DMS 273 (cell line): ENCODE data around the gene KICS2.

Source experiments
- DNase-seq: peaks from one replicate; lab custom pipeline; 2025; ENCODE audit not compliant: unreplicated experiment; lab: John Stamatoyannopoulos, UW

KICS2 gene

DNA sequence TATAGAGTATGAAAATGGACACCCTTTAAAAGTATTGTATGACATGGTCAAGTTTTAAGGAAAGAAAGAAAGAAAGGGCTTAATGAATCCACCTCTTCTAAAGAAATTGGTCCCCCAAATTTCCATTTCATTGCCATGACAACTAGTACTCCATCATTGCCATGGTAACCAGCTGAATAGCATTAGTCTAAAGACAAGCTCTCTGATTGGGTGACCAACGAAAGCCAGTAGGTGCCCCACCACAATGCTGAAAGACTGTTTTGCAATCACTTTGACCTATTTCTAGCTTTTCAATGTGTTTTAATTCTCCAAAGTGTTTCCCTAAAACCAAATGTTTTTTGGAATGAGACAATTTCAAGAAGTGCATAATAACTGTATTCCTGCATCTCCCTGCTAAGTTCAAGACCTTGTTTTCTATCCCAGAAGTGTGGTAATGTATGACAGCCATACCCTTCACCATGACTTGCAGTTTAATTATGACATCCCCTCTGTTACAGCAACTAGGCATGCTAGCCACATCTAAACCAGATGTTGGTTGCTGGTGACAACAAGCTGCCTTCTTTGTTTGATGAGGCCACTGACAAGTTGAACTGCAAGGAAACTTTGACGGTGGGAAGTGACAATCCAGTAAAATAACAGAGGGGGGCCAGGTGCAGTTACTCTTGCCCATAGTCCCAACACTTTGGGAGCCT, 46.7 kb downstream of the KICS2 start:
- peak; percentile 28 for DNase-seq

DNA sequence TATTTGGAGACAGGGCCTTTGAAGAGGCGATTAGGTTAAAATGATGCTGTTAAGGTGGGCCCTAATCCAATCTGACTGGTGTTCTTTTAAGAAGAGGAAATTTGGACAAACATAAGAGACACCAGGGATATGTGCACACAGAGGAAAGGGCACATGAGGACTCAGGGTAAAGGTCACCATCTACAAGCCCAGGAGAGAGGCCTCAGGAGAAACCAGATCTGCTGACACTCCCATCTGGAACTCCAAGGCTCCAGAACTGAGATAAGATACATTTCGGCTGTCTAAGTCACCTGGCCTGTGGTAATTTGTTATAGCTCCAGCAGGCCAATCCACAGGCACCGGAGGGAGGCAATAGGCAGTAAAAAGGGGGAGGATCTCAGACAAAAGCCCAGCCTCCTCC, 48.6 kb downstream of the KICS2 start:
- DNase-seq = peak; percentile 14
